Measurements from ENCODE around the gene CDC42BPA. TPM values are rescaled to one million over a fixed set of nuclear protein-coding genes. Genes with fewer than 3 reads are reported as not detected.
"Not testable (repeated sequence)": the region's sequence is repeated elsewhere in the genome, so short reads cannot be mapped to it uniquely, and the experiment has no call there.

CDC42BPA gene
- total RNA-seq, 2 experiments from 2014 or later = 1.8 to 2.1 TPM

- Mint-ChIP-seq H3K4me1 (ENCODE audit: low read depth) (peaks cover 28% of the 10 kb centered on the region), H3K36me3 (ENCODE audit: low read depth) (peaks cover 7% of the 10 kb centered on the region), H3K4me3 (no peak overlapping the region), H3K27ac (no peak overlapping the region), H3K9me3 (peaks cover 2% of the 10 kb centered on the region), H3K27me3 (no peaks in the 10 kb centered on the region)
- ATAC-seq (no peak), DNase-seq (no peak)
- no peak for TF ChIP-seq CTCF (IDR thresholded peaks at IDR 0.05)
- intact Hi-C loops (cut with micrococcal nuclease) = no loop called here
- ChIA-PET CTCF (no interaction called here), POLR2A (interaction anchor here (0.6 kb wide), 1 partner anchor 31 kb away, joined by 3 read pairs; no protein-coding TSS in a partner anchor)
These were observed 358.0 kb downstream of the CDC42BPA start for GRCh38 chr1:226960256-226960655.

GRCh38 chr1:226958300-226958699 is 360.0 kb downstream of the CDC42BPA start:
- intact Hi-C loops (cut with micrococcal nuclease) = no loop called here
- no peak for TF ChIP-seq CTCF (IDR thresholded peaks at IDR 0.05)
- Mint-ChIP-seq H3K4me3 (no peak overlapping the region), H3K4me1 (ENCODE audit: low read depth) (peaks cover 34% of the 10 kb centered on the region), H3K27ac (no peak overlapping the region), H3K27me3 (no peaks in the 10 kb centered on the region), H3K9me3 (peaks cover 5% of the 10 kb centered on the region), H3K36me3 (ENCODE audit: low read depth) (peaks cover 11% of the 10 kb centered on the region)
- DNase-seq = no peak
- CTCF ChIA-PET = no interaction called here
- POLR2A ChIA-PET = no interaction called here
- no peak for ATAC-seq

- no peak for TF ChIP-seq CTCF (IDR thresholded peaks at IDR 0.05)
- CTCF ChIA-PET = no interaction called here
- no peak for DNase-seq
- no peak for ATAC-seq
- no peaks in the 10 kb centered on the region for H3K27me3 Mint-ChIP-seq
- H3K36me3 Mint-ChIP-seq (ENCODE audit: low read depth) = peaks cover 11% of the 10 kb centered on the region
- peaks cover 35% of the 10 kb centered on the region for H3K4me1 Mint-ChIP-seq (ENCODE audit: low read depth)
- H3K4me3 Mint-ChIP-seq = no peak overlapping the region
- H3K27ac Mint-ChIP-seq = no peak overlapping the region
- intact Hi-C loops (cut with micrococcal nuclease) = no loop called here
- peaks cover 5% of the 10 kb centered on the region for H3K9me3 Mint-ChIP-seq
- POLR2A ChIA-PET = no interaction called here
These were observed 360.6 kb downstream of the CDC42BPA start for GRCh38 chr1:226957714-226958113.

GRCh38 chr1:226956942-226957713 is 361.2 kb downstream of the CDC42BPA start:
- CTCF ChIA-PET = no interaction called here
- H3K4me3 Mint-ChIP-seq = no peak overlapping the region
- no peak overlapping the region for H3K27ac Mint-ChIP-seq
- DNase-seq = no peak
- H3K4me1 Mint-ChIP-seq (ENCODE audit: low read depth) = peaks cover 35% of the 10 kb centered on the region
- POLR2A ChIA-PET = no interaction called here
- no peak for TF ChIP-seq CTCF (IDR thresholded peaks at IDR 0.05)
- ATAC-seq = no peak
- intact Hi-C loops (cut with micrococcal nuclease) = no loop called here
- peaks cover 11% of the 10 kb centered on the region for H3K36me3 Mint-ChIP-seq (ENCODE audit: low read depth)
- peaks cover 5% of the 10 kb centered on the region for H3K9me3 Mint-ChIP-seq
- H3K27me3 Mint-ChIP-seq = no peaks in the 10 kb centered on the region

GRCh38 chr1:226955857-226956256 is 362.4 kb downstream of the CDC42BPA start:
- H3K27me3 Mint-ChIP-seq; ATAC-seq; POLR2A ChIA-PET; H3K9me3 Mint-ChIP-seq; intact Hi-C loops (cut with micrococcal nuclease); H3K27ac Mint-ChIP-seq; CTCF ChIA-PET; H3K4me3 Mint-ChIP-seq; DNase-seq: not testable (repeated sequence)
- Mint-ChIP-seq H3K36me3 (ENCODE audit: low read depth) (peaks cover 11% of the 10 kb centered on the region), H3K4me1 (ENCODE audit: low read depth) (peaks cover 35% of the 10 kb centered on the region)

All from activated CD8-positive, alpha-beta T cell treated with anti-CD3 and anti-CD28 coated beads for 36 hours (primary cell).